HepG2 (cell line): ENCODE data around the gene HCRT.

Experiments
- CTCF ChIP-seq: sonication (generic); formaldehyde crosslinking; IDR thresholded peaks from 2 replicates; pipeline ENCODE4 v1.5.0; 2020; ENCODE audit warnings: mild to moderate bottlenecking, missing genetic modification reagents, moderate library complexity
- DPF2 ChIP-seq: sonication (generic); formaldehyde crosslinking; IDR thresholded peaks from 2 replicates; pipeline ENCODE4 v1.4.0; 2020; ENCODE audit warnings: mild to moderate bottlenecking, low read depth, missing genetic modification reagents, borderline replicate concordance
- ELF1 ChIP-seq: sonication (generic); formaldehyde crosslinking; IDR thresholded peaks from 2 replicates; pipeline ENCODE4 v1.4.0; 2020; ENCODE audit warnings: missing genetic modification reagents
- EZH2 ChIP-seq: conservative IDR thresholded peaks from 2 replicates; pipeline ENCODE4 v1.6.1; 2012; ENCODE audit warnings: mild to moderate bottlenecking, low read depth, low read length, moderate library complexity
- JUND ChIP-seq: sonication (generic); formaldehyde crosslinking; IDR thresholded peaks from 2 replicates; pipeline ENCODE4 v1.8.0; 2022; ENCODE audit warnings: mild to moderate bottlenecking, missing genetic modification reagents
- NCOR1 ChIP-seq: fragments of 200-600 bp; sonication (generic); IDR thresholded peaks from 2 replicates; pipeline ENCODE4 v1.7.0; 2017; ENCODE audit warnings: antibody characterized with exemption, low read length, borderline replicate concordance
- NFYB ChIP-seq: sonication (generic); formaldehyde crosslinking; IDR thresholded peaks from 2 replicates; pipeline ENCODE4 v1.4.0; 2020; ENCODE audit warnings: missing genetic modification reagents
- ZBTB7B ChIP-seq: sonication (generic); formaldehyde crosslinking; IDR thresholded peaks from 2 replicates; pipeline ENCODE4 v1.4.0; 2020; ENCODE audit warnings: missing genetic modification reagents
- ZNF143 ChIP-seq: sonication (generic); formaldehyde crosslinking; IDR thresholded peaks from 2 replicates; pipeline ENCODE4 v1.4.0; 2020; ENCODE audit warnings: missing genetic modification reagents
- ZZZ3 ChIP-seq: sonication (generic); formaldehyde crosslinking; IDR thresholded peaks from 2 replicates; pipeline ENCODE4 v1.4.0; 2020; ENCODE audit warnings: missing genetic modification reagents, mild to moderate bottlenecking, borderline replicate concordance

- TF ChIP-seq NCOR1 (no peak), CTCF (no peak), NFYB (no peak), ZBTB7B (CRISPR knock-in tag) (no peak), ZNF143 (CRISPR knock-in tag) (no peak), ELF1 (CRISPR knock-in tag) (no peak), DPF2 (CRISPR knock-in tag) (no peak), EZH2 (no peak), ZZZ3 (no peak), JUND (CRISPR knock-in tag) (no peak)
Observed at GRCh38 chr17:42146911-42147607, 38.2 kb downstream of the HCRT start.
